ENCODE measurements around the gene SGSH.
A peak's percentile ranks its signal among the peaks of the same experiment; 100 is the strongest.

The SGSH gene

GRCh38 chr17:80210348-80211108 lies 9.6 kb downstream of the SGSH start:
- no peak for DNase-seq

GRCh38 chr17:80209765-80210164 lies 10.4 kb downstream of the SGSH start:
- no peak for DNase-seq

- DNase-seq, result no peak
Observed at GRCh38 chr17:80208050-80208449, 12.1 kb downstream of the SGSH start.

- DNase-seq, result no peak
Observed at GRCh38 chr17:80205811-80206210, 14.3 kb downstream of the SGSH start.

GRCh38 chr17:80204626-80205468 lies 15.3 kb downstream of the SGSH start:
- no peak for DNase-seq

- no peak for DNase-seq
Observed at GRCh38 chr17:80203471-80203963, 16.6 kb downstream of the SGSH start.

GRCh38 chr17:80202197-80202596 lies 17.9 kb downstream of the SGSH start:
- DNase-seq, result no peak

- DNase-seq, result no peak
Observed at GRCh38 chr17:80201446-80201845, 18.7 kb downstream of the SGSH start.

- DNase-seq, result peak; percentile 30 to 61
Observed at GRCh38 chr17:80199295-80199694, 20.8 kb downstream of the SGSH start.

GRCh38 chr17:80198144-80198661 lies 21.9 kb downstream of the SGSH start:
- DNase-seq, result no peak

- DNase-seq, result peak; percentile 49 to 65
Observed at GRCh38 chr17:80196652-80197051, 23.5 kb downstream of the SGSH start.

- peak; percentile 33 to 50 for DNase-seq
Observed at GRCh38 chr17:80195671-80196529, 24.2 kb downstream of the SGSH start.

GRCh38 chr17:80195141-80195540 lies 25.0 kb downstream of the SGSH start:
- DNase-seq, result no peak

GRCh38 chr17:80191865-80192661 lies 28.1 kb downstream of the SGSH start:
- peak in 1 of 2 donors; percentile 32 for DNase-seq

GRCh38 chr17:80191192-80191591 lies 28.9 kb downstream of the SGSH start:
- DNase-seq, result no peak

- no peak for DNase-seq
Observed at GRCh38 chr17:80190716-80191115, 29.4 kb downstream of the SGSH start.

GRCh38 chr17:80189611-80190010 lies 30.5 kb downstream of the SGSH start:
- no peak for DNase-seq

- DNase-seq, result no peak
Observed at GRCh38 chr17:80187515-80187941, 32.6 kb downstream of the SGSH start.

- DNase-seq, result no peak
Observed at GRCh38 chr17:80187090-80187489, 33.0 kb downstream of the SGSH start.

GRCh38 chr17:80185968-80186367 lies 34.2 kb downstream of the SGSH start:
- DNase-seq, result no peak

GRCh38 chr17:80184423-80184714 lies 35.8 kb downstream of the SGSH start:
- DNase-seq, result no peak

All from inflammatory macrophage (primary cell).